Activated CD8-positive, alpha-beta memory T cell treated with anti-CD3 and anti-CD28 coated beads, Interleukin-2, amount 50 U/mL, for 24 hours (primary cell): ENCODE results near the gene SCYL1.

Experiments used
- DNase-seq: peaks from one replicate; pipeline ENCODE4 v3.0.0-alpha.2; 2020; ENCODE audit errors: extremely low read depth

SCYL1 gene

GRCh38 chr11:65571420-65571819 lies 46.5 kb downstream of the SCYL1 start:
- no peak for DNase-seq

DNA sequence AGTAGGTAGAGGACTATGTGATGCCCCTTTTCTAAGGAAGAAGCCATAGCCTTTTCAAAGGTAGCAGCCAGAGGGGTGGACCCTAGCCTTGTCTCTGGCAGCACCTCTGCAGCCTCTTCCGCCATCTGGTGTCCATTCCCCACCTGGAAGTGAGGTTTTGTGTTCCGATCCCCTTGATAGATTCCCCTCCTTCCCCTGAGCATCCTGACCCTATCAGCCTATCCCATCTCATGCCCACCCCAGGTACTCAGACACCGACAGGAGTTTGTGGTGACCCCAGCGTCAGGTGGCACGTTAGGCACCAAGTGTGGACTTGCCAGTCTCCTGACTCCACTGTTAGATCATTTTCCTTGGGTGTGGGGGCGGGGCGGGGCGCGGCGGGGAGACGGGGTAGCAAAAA lies 47.1 kb downstream of the SCYL1 start:
- DNase-seq = no peak

DNA sequence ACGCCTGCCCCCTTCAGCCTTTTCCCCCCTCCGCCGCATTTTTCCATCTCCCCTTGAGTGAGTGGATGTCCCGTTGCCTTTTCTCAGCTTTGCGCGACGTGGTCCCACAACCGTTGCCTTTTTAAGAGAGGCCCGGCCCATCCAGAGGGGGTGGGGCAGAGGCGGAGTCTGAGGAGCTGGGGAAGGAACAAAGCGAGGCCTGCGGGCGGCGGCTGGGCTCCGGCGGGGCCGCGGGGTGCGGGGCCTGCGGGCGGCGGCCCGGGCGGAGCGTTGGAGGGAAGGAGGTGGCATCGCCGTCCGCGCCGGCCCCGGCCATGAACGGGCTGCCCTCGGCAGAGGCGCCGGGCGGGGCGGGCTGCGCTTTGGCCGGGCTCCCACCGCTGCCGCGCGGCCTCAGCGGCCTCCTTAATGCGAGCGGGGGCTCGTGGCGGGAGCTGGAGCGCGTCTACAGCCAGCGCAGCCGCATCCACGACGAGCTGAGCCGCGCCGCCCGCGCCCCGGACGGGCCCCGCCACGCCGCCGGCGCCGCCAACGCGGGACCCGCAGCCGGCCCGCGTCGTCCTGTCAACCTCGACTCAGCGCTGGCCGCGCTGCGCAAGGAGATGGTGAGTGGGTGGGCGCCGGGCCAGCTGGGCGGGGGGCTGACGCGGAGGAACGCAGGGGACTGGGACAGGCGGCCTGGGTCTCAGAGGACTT lies 47.6 kb downstream of the SCYL1 start, which contains the start of gene FAM89B:
TSS of gene FAM89B (plus strand) at position 183 of the 696 bp plus-strand sequence. CDS start at position 315, 132 bp downstream.
- peak; percentile 70 for DNase-seq

- DNase-seq = no peak
Observed at GRCh38 chr11:65573391-65574079, 48.7 kb downstream of the SCYL1 start.

- DNase-seq = peak; percentile 70
Observed at GRCh38 chr11:65574109-65574810, 49.4 kb downstream of the SCYL1 start.

DNA sequence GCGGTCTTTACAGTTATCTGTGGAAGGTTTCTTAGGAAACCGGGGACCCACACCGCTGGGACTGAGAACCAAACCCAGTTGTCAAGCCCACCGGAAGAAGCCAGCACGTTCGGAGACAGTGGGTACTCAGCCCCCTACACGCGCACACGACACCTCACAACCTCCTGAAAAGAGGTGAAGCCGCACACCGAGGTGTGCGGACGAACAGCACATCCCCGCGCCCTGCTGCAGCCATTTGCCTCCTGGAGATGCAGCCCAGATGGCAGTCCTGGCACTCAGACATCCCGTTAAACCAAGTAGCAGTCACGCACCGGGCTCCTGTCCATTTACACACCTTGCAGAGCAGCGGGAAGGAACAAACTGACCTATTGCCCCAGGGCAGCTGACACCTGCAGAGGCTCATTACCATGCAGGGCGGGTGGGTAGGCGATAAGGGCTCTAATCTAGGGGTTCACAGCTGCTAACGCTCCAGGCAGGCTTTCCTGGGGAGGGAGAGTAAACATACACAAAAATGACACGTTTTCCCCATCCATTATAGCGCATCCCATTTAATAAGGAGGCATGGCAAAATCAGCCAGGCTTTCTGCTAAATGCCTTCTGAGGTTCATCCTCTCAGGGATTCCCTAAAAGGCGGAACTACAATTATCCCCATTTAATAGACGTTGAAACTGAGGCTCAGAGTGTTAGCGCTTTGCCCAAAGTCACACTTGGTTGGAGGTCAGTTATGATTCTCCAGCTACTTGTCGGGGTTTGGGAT lies 50.1 kb downstream of the SCYL1 start:
- DNase-seq = no peak

DNA sequence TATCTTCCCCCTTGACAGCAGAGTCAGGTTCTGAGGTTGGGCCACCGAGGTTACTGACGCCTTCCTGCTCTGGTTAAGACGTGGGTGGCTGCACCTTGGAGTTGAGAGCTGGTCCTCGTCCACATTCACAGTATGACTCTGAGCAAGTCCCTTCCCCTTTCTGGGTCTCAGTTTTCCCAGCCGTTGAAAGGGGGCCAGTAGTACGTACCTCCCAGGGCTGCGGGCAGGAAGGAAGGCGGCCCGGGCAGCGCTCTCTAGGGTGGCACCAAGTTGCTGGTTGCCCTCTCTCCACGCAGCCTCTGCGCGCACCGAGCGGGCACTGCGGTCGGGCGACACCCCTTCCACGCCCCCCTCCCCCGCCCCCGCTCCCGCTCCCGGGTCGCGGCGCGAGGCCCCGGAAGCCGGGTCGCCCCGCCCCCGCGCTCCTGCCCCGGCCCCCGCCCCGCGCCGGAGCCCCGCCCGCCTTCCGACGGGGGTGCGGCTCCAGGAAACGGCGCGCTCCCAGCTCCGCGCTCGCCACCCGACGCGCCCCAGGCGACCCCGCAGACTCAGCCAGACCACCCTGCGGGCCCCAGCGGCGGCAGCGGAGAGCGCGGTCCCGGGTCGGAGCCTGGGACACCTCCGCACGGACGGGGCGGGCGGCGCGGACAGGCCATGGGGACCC lies 50.8 kb downstream of the SCYL1 start, which contains the start of gene EHBP1L1:
TSS of gene EHBP1L1 (plus strand) at position 486 of the 664 bp plus-strand sequence. CDS start 250 bp downstream, outside the sequence.
- no peak for DNase-seq

DNA sequence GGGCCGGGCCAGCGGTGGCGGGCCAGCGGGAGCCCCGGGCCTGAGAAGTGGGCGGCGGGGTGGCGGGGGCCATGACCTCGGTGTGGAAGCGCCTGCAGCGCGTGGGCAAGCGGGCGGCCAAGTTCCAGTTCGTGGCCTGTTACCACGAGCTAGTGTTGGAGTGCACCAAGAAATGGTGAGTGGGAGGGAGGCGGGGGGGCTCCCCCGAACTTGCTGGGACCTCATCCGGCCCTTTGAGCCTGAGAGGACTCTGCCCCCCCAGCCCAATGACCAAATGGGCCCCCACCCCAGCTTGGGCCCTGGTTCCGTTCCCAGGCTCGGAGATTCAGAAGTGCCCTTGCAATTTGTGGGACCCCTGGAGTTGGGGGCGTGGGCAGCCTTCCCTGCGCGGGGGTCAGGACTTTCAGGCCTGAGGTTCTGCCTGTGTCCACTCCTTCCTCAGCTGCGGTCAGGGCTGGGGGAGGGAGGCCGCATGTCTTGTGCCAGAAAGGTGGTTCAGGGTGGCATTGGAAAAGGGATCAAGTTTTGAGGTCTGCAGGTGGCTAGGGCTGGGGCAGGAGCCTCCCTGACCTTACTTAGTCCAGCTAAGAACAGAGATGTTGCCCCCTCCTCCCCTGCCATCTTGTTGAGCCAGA lies 51.5 kb downstream of the SCYL1 start:
- no peak for DNase-seq

GRCh38 chr11:65576867-65577755 lies 52.2 kb downstream of the SCYL1 start:
- DNase-seq = no peak

DNA sequence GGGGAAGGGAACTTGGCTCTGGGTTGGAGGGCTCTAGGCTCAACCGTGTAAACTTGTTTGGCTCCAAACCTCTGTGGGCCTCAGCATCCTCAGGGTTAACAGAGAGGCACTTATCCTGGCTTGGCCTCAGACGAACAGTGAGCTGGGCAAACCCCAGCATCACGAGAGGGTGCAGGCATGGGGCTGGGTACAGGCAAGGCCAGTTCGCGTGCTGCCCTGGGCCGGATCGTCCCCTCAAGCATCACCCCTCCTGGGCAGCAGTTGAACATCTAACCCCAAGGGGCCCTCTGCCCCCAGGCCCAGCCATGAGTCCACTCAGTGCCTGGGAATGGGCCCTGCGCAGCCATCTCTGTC lies 52.9 kb downstream of the SCYL1 start:
- no peak for DNase-seq

DNA sequence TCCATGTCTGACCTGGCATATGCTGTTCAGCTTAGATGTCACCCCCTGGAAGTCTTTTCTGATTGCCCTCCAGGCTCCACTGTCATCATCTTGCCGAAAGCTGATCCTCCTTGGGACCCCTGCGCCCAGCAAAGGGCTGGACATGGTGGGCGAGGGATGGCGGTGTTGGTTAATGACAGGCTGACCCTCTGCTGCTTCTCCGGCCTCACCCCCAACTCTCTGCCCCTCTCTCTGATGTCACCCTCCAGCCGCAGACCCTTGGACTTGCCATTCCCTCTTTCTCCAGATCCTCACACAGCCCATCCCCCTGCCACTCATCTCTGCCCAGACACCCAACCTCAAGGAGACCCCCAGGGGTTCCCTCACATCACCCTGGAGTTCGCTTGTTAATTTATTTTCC lies 53.3 kb downstream of the SCYL1 start:
- DNase-seq = no peak

DNA sequence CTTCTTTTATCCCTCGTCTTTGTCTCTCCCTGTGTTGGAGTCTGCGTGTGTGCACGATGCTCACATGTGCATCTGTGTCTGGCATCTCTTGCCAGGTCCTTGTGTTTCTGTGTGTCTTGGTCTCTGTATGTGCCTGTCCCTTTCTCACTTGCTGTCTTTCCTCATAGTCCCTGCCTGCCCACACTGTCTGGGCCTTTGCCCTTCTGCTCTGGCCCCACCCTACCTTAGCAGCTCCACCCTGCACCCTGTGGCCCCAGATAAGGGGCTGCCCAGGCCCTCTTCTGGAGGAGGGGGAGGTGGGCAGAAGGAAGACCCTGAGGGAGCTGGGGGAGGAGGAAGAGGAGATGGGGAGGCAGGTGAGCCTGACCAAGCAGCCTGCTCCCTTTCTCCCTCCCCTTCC lies 53.8 kb downstream of the SCYL1 start:
- no peak for DNase-seq

- DNase-seq = no peak
Observed at GRCh38 chr11:65579291-65579690, 54.4 kb downstream of the SCYL1 start.

GRCh38 chr11:65580031-65580692 lies 55.3 kb downstream of the SCYL1 start:
- no peak for DNase-seq

- no peak for DNase-seq
Observed at GRCh38 chr11:65580756-65581155, 55.9 kb downstream of the SCYL1 start.

- DNase-seq = no peak
Observed at GRCh38 chr11:65581928-65582327, 57.0 kb downstream of the SCYL1 start.

GRCh38 chr11:65583589-65583988 lies 58.7 kb downstream of the SCYL1 start:
- no peak for DNase-seq

- DNase-seq = no peak
Observed at GRCh38 chr11:65584106-65584505, 59.2 kb downstream of the SCYL1 start.

- DNase-seq = no peak
Observed at GRCh38 chr11:65584723-65585171, 59.9 kb downstream of the SCYL1 start.
